Measurements from ENCODE around the gene MAP2K7. TPM values are rescaled to one million over a fixed set of nuclear protein-coding genes. Genes with fewer than 3 reads are reported as not detected.
"Not testable (repeated sequence)": the region's sequence is repeated elsewhere in the genome, so short reads cannot be mapped to it uniquely, and the experiment has no call there.

MAP2K7 gene
- total RNA-seq, 4 donors from 2014 or later: 9.1 to 18.6 (median 14.9) TPM

- H3K36me3 ChIP-seq: no peaks in the 10 kb centered on the region
- 29 to 55% methylated on average over 8 to 16 of the region's 53 CpGs for WGBS, 2 donors
- TF ChIP-seq POLR2A (IDR thresholded peaks at IDR 0.05): peak in 1 of 2 donors; percentile 7
- TF ChIP-seq, protein P1, sequence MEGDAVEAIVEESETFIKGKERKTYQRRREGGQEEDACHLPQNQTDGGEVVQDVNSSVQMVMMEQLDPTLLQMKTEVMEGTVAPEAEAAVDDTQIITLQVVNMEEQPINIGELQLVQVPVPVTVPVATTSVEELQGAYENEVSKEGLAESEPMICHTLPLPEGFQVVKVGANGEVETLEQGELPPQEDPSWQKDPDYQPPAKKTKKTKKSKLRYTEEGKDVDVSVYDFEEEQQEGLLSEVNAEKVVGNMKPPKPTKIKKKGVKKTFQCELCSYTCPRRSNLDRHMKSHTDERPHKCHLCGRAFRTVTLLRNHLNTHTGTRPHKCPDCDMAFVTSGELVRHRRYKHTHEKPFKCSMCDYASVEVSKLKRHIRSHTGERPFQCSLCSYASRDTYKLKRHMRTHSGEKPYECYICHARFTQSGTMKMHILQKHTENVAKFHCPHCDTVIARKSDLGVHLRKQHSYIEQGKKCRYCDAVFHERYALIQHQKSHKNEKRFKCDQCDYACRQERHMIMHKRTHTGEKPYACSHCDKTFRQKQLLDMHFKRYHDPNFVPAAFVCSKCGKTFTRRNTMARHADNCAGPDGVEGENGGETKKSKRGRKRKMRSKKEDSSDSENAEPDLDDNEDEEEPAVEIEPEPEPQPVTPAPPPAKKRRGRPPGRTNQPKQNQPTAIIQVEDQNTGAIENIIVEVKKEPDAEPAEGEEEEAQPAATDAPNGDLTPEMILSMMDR (IDR thresholded peaks at IDR 0.05): no peak
- H3K4me1 ChIP-seq: peaks cover 5 to 10% of the 10 kb centered on the region in 2 donors
- DNase-seq: peak; percentile 74 to 78
- peak within 1 kb of the TSS in 1 of 3 donors; percentile 24 for H3K27ac ChIP-seq
- no peaks in the 10 kb centered on the region for H3K9me3 ChIP-seq
- H3K4me3 ChIP-seq (replicated peaks in 1 of 3): peak within 1 kb of the TSS in 1 of 3 donors; percentile 36
- intact Hi-C loops (cut with DNase I): no loop called here
- no peaks in the 10 kb centered on the region for H3K27me3 ChIP-seq
Observed at GRCh38 chr19:7888145-7888825, 15.4 kb upstream of the MAP2K7 start, which contains the start of gene LRRC8E. Gene LRRC8E, plus strand, starts transcription at chr19:7888510. Its CDS starts 7,094 bp downstream, at chr19:7895604.

GRCh38 chr19:7888826-7889217 lies 14.9 kb upstream of the MAP2K7 start:
- no peak for TF ChIP-seq POLR2A (IDR thresholded peaks at IDR 0.05)
- TF ChIP-seq, protein P1 (IDR thresholded peaks at IDR 0.05): no peak
- intact Hi-C loops (cut with DNase I): no loop called here
- peak overlapping the region in 1 of 3 donors; percentile 24 for H3K27ac ChIP-seq
- no peaks in the 10 kb centered on the region for H3K27me3 ChIP-seq
- peak overlapping the region in 1 of 3 donors; percentile 36 for H3K4me3 ChIP-seq (replicated peaks in 1 of 3)
- no peaks in the 10 kb centered on the region for H3K9me3 ChIP-seq
- H3K36me3 ChIP-seq: no peaks in the 10 kb centered on the region
- peak; percentile 27 to 55 for DNase-seq
- WGBS, 2 donors: 72 to 83% methylated on average over 3 to 8 of the region's 8 CpGs
- peaks cover 5 to 10% of the 10 kb centered on the region in 2 donors for H3K4me1 ChIP-seq

DNA sequence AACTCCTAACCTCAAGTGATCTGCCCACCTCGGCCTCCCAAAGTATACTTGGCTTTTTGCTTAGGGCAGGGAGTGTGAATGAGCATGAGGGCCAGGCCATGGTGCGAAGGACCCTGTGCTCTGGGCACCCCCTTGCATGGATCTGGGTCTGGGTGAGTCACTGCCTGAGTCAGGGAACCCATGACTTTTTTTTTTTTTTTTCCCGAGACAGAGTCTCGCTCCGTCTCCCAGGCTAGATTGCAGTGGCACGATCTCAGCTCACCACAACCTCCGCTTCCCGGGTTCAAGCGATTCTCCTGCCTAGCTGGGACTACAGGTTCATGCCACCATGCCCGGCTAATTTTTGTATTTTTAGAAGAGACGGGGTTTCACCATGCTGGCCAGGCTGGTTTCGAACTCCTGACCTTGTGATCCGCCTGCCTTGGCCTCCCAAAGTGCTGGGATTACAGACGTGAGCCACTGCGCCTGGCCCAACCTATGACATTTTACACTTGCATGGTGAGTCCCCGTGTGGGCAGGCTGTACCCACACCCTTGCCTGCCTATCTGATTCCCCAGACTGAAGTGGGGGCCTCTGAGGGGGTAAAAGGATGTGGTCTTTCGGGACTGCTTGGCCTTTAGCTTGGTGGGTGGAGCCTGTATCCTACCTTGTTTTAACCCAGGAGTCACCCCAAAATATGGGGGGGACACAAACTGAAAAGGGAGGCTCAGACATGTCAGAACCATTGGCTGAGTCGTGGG lies 10.1 kb upstream of the MAP2K7 start:
- H3K27ac ChIP-seq; H3K9me3 ChIP-seq; H3K27me3 ChIP-seq; H3K4me3 ChIP-seq (replicated peaks in 1 of 3); H3K4me1 ChIP-seq; intact Hi-C loops (cut with DNase I); H3K36me3 ChIP-seq; DNase-seq: not testable (repeated sequence)
- WGBS, 2 donors: 89 to 92% methylated on average over 18 of the region's 18 CpGs

DNA sequence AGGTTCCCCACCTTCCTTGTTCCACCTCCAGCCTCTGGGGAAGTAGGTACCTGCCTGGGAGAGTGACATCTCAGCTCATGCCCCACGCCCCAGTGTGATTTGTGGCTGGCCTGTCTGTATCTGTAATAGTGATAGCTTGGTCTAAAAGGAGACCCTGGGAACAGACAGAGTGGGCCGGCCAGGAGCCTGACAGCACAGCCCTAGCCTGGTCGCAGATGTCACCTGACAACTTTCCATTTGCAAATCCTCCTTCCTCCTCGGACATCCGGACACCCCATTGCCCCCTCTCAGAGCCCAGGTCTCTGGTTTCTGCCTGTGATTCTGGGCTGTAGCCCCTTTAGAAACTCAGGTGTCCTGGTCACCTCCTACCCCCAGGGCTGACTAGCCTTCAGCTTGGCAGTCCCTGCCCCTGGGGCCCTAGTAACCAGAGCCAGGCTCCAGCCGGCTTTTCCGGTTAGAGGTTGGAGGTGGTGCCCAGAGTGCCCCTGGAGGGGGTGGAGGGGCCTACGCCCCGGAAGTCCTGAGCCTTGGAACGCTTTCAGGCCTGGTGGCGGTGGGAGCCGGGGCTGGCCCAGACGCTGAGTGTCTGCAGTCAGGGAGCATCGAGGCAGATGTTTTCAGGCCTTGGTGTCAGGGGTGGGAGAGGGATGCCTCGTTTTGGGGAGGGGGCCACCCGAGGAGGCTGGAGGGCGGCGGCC lies 8.9 kb upstream of the MAP2K7 start:
- Histone ChIP-seq H3K4me1 (no peaks in the 10 kb centered on the region), H3K36me3 (no peaks in the 10 kb centered on the region), H3K27me3 (no peaks in the 10 kb centered on the region), H3K4me3 (replicated peaks in 1 of 3) (no peak overlapping the region), H3K9me3 (no peaks in the 10 kb centered on the region), H3K27ac (no peak overlapping the region)
- 54 to 67% methylated on average over 7 to 18 of the region's 18 CpGs for WGBS, 2 donors
- no peak for TF ChIP-seq POLR2A (IDR thresholded peaks at IDR 0.05)
- TF ChIP-seq, protein P1 (IDR thresholded peaks at IDR 0.05): no peak
- intact Hi-C loops (cut with DNase I): no loop called here
- DNase-seq: peak; percentile 13 to 50

GRCh38 chr19:7895565-7895964 lies 8.1 kb upstream of the MAP2K7 start:
- H3K4me3 ChIP-seq (replicated peaks in 1 of 3): no peak overlapping the region
- 91 to 95% methylated on average over 11 to 12 of the region's 13 CpGs for WGBS, 2 donors
- no peak for DNase-seq
- H3K27ac ChIP-seq: no peak overlapping the region
- intact Hi-C loops (cut with DNase I): no loop called here
- H3K4me1 ChIP-seq: no peaks in the 10 kb centered on the region
- H3K36me3 ChIP-seq: no peaks in the 10 kb centered on the region
- no peaks in the 10 kb centered on the region for H3K27me3 ChIP-seq
- TF ChIP-seq, protein P1 (IDR thresholded peaks at IDR 0.05): no peak
- no peak for TF ChIP-seq POLR2A (IDR thresholded peaks at IDR 0.05)
- no peaks in the 10 kb centered on the region for H3K9me3 ChIP-seq
